Hypothalamus (tissue), 51 donors: Measurements from ENCODE around the gene TAF11L9.
"Not testable (repeated sequence)": the region's sequence is repeated elsewhere in the genome, so short reads cannot be mapped to it uniquely, and the experiment has no call there.

Experiments
- DNase-seq, 51 donors: peaks; one replicate each; lab custom pipeline; 2025; lab: John Stamatoyannopoulos, UW

TAF11L9 gene

GRCh38 chr5:17594255-17594654, at the start of gene TAF11L9:
TSS of gene TAF11L9 (minus strand) at chr5:17594394.
- not testable (repeated sequence) for DNase-seq

- DNase-seq: no peak
Measured at GRCh38 chr5:17634160-17634559, 40.0 kb upstream of the TAF11L9 start, which contains the start of gene TAF11L14. TSS of gene TAF11L14 (plus strand) at chr5:17634460.

GRCh38 chr5:17631788-17632187, 37.6 kb upstream of the TAF11L9 start, which contains the start of gene TAF11L13:
TSS of gene TAF11L13 (plus strand) at chr5:17632088.
- not testable (repeated sequence) for DNase-seq

- DNase-seq: no peak
Measured at GRCh38 chr5:17625686-17626085, 31.5 kb upstream of the TAF11L9 start.

- DNase-seq: no peak
Measured at GRCh38 chr5:17620627-17621026, 26.4 kb upstream of the TAF11L9 start.

- DNase-seq: no peak
Measured at GRCh38 chr5:17619354-17619753, 25.2 kb upstream of the TAF11L9 start.

- no peak for DNase-seq
Measured at GRCh38 chr5:17614872-17615605, 20.8 kb upstream of the TAF11L9 start.

GRCh38 chr5:17610092-17610491, 15.9 kb upstream of the TAF11L9 start, which contains the start of gene TAF11L12:
TSS of gene TAF11L12 (plus strand) at chr5:17610392.
- DNase-seq: not testable (repeated sequence)

GRCh38 chr5:17607461-17607860, 13.3 kb upstream of the TAF11L9 start:
- DNase-seq: not testable (repeated sequence)

GRCh38 chr5:17604951-17605350, 10.8 kb upstream of the TAF11L9 start:
- DNase-seq: no peak

GRCh38 chr5:17603880-17604279, 9.7 kb upstream of the TAF11L9 start, which contains the start of gene TAF11L11:
TSS of gene TAF11L11 (plus strand) at chr5:17604183.
- DNase-seq: not testable (repeated sequence)

- DNase-seq: not testable (repeated sequence)
Measured at GRCh38 chr5:17597728-17598127, 3.5 kb upstream of the TAF11L9 start, which contains the start of gene TAF11L10. TSS of gene TAF11L10 (minus strand) at chr5:17597828.

- not testable (repeated sequence) for DNase-seq
Measured at GRCh38 chr5:17590860-17591259, 3.3 kb downstream of the TAF11L9 start, which contains the start of gene TAF11L8. TSS of gene TAF11L8 (minus strand) at chr5:17590960.

- not testable (repeated sequence) for DNase-seq
Measured at GRCh38 chr5:17585658-17586057, 8.5 kb downstream of the TAF11L9 start, which contains the start of gene TAF11L7. TSS of gene TAF11L7 (minus strand) at chr5:17585758.
